ENCODE measurements around the gene ADAMTS18. TPM values are rescaled to one million over a fixed set of nuclear protein-coding genes. Genes with fewer than 3 reads are reported as not detected.

Gene ADAMTS18
- total RNA-seq, 1 experiment from 2014 or later: not detected

DNA sequence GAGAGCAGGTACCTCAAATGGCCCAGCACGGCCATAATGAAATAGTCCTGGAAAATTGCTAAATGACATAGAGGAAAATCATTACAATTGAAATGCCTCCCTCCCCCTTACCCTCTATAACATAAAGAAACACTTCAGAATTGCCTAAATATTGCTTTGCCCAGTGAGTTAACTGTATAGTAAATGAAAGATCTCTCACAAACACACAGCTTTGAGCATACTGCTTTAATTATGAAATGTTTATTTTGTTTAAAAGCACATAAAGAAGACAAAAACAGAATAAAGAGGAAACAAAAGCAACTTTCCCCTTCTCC lies 9.3 kb upstream of the ADAMTS18 start:
- no peaks in the 10 kb centered on the region for H3K36me3 ChIP-seq (ENCODE audit: insufficient read depth, low read length, poor library complexity, severe bottlenecking)
- no peak overlapping the region for H3K27ac ChIP-seq (ENCODE audit: low read depth, low read length, poor library complexity, severe bottlenecking)
- H3K9me3 ChIP-seq (ENCODE audit: low read depth, low read length, poor library complexity, severe bottlenecking): no peaks in the 10 kb centered on the region
- no peak for TF ChIP-seq EZH2 (IDR thresholded peaks at IDR 0.05; ENCODE audit: borderline replicate concordance, low read depth, low read length, poor library complexity, severe bottlenecking)
- TF ChIP-seq, protein P1, sequence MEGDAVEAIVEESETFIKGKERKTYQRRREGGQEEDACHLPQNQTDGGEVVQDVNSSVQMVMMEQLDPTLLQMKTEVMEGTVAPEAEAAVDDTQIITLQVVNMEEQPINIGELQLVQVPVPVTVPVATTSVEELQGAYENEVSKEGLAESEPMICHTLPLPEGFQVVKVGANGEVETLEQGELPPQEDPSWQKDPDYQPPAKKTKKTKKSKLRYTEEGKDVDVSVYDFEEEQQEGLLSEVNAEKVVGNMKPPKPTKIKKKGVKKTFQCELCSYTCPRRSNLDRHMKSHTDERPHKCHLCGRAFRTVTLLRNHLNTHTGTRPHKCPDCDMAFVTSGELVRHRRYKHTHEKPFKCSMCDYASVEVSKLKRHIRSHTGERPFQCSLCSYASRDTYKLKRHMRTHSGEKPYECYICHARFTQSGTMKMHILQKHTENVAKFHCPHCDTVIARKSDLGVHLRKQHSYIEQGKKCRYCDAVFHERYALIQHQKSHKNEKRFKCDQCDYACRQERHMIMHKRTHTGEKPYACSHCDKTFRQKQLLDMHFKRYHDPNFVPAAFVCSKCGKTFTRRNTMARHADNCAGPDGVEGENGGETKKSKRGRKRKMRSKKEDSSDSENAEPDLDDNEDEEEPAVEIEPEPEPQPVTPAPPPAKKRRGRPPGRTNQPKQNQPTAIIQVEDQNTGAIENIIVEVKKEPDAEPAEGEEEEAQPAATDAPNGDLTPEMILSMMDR (conservative IDR thresholded peaks at IDR 0.05; ENCODE audit: low read depth, low read length): no peak
- H3K27me3 ChIP-seq (replicated peaks; ENCODE audit: insufficient read depth, low read depth, low read length, poor library complexity): peaks cover 30% of the 10 kb centered on the region
- H3K4me3 ChIP-seq (ENCODE audit: low read depth, low read length, poor library complexity, severe bottlenecking): no peak overlapping the region
- POLR2A ChIA-PET (ENCODE audit: low non-redundant PET): no interaction called here
- no peak for DNase-seq (ENCODE audit: low spot score)
- no TSS peak for BruUV-seq (replicated peaks)
- H3K4me1 ChIP-seq (ENCODE audit: insufficient read depth, low read length, poor library complexity, severe bottlenecking): no peaks in the 10 kb centered on the region
- CTCF ChIA-PET: no interaction called here
- intact Hi-C loops (cut with micrococcal nuclease; ENCODE audit: unreplicated experiment): no loop called here

DNA sequence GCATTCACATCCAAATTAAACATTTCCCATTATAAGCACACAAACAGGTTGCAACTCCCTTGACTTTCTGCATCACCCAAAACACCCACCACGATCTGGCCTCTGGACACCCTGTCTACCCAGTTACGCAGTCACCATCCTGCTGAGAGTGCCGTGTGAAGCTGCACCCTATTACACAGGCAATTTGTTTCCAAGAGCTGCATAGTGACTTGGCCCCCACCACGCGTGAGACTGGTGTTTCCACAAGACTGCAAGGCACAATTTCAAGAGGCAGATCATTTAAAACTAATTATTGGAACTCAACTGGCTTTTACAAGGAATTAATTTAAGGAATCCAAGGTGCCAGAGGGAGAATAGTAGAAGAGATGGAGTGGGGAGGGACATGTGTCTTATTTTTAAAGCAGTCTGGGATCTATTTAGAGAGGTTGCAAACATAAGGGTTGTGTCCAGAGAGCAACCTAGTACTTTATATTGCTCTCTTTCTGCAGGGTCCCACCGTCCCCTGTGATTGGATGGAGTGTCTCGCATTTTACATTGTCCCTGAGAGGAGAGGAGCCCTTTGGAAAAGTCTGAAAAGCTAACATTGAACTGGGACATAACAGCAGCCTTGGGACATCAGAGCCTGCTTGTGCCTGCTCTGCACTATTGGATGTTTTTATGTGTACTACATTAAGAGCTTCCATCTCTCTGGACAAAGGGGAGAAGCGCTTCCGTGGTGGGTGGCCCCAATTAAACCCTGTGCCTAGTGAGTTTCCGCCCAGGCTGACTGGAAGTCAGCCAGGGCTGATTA lies 8.7 kb upstream of the ADAMTS18 start:
- H3K36me3 ChIP-seq (ENCODE audit: insufficient read depth, low read length, poor library complexity, severe bottlenecking): no peaks in the 10 kb centered on the region
- H3K4me1 ChIP-seq (ENCODE audit: insufficient read depth, low read length, poor library complexity, severe bottlenecking): no peaks in the 10 kb centered on the region
- H3K27me3 ChIP-seq (replicated peaks; ENCODE audit: insufficient read depth, low read depth, low read length, poor library complexity): peaks cover 33% of the 10 kb centered on the region
- H3K9me3 ChIP-seq (ENCODE audit: low read depth, low read length, poor library complexity, severe bottlenecking): no peaks in the 10 kb centered on the region
- intact Hi-C loops (cut with micrococcal nuclease; ENCODE audit: unreplicated experiment): no loop called here
- H3K27ac ChIP-seq (ENCODE audit: low read depth, low read length, poor library complexity, severe bottlenecking): no peak overlapping the region
- ChIA-PET POLR2A (ENCODE audit: low non-redundant PET) (no interaction called here), CTCF (no interaction called here)
- TF ChIP-seq EZH2 (IDR thresholded peaks at IDR 0.05; ENCODE audit: borderline replicate concordance, low read depth, low read length, poor library complexity, severe bottlenecking): no peak
- TF ChIP-seq, protein P1 (conservative IDR thresholded peaks at IDR 0.05; ENCODE audit: low read depth, low read length): no peak
- DNase-seq (ENCODE audit: low spot score): no peak
- H3K4me3 ChIP-seq (ENCODE audit: low read depth, low read length, poor library complexity, severe bottlenecking): no peak overlapping the region
- no TSS peak for BruUV-seq (replicated peaks)

DNA sequence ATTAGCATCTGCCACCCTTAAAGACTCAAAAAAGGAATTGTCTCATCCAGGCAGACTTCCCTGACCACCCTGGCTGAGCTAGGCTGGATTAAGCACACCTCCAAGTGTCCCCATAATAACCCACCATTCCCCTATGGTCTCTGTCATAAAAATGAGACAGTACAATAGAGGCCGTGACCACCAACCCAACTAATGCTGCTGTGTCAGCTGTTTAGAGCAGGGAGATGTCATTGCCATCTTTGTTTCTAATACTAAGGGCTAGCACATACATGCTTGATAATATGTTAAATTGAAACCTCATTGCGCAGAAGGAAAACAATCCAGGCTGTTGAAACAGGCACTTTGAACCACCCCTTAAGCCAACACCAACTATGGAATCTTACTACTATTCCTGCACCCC lies 7.2 kb upstream of the ADAMTS18 start:
- ChIA-PET POLR2A (ENCODE audit: low non-redundant PET) (no interaction called here), CTCF (no interaction called here)
- TF ChIP-seq EZH2 (IDR thresholded peaks at IDR 0.05; ENCODE audit: borderline replicate concordance, low read depth, low read length, poor library complexity, severe bottlenecking): no peak
- TF ChIP-seq, protein P1 (conservative IDR thresholded peaks at IDR 0.05; ENCODE audit: low read depth, low read length): no peak
- Histone ChIP-seq H3K4me1 (ENCODE audit: insufficient read depth, low read length, poor library complexity, severe bottlenecking) (no peaks in the 10 kb centered on the region), H3K4me3 (ENCODE audit: low read depth, low read length, poor library complexity, severe bottlenecking) (no peak overlapping the region), H3K27me3 (replicated peaks; ENCODE audit: insufficient read depth, low read depth, low read length, poor library complexity) (peaks cover 43% of the 10 kb centered on the region), H3K27ac (ENCODE audit: low read depth, low read length, poor library complexity, severe bottlenecking) (no peak overlapping the region), H3K36me3 (ENCODE audit: insufficient read depth, low read length, poor library complexity, severe bottlenecking) (no peaks in the 10 kb centered on the region), H3K9me3 (ENCODE audit: low read depth, low read length, poor library complexity, severe bottlenecking) (no peaks in the 10 kb centered on the region)
- intact Hi-C loops (cut with micrococcal nuclease; ENCODE audit: unreplicated experiment): no loop called here
- DNase-seq (ENCODE audit: low spot score): no peak
- BruUV-seq (replicated peaks): no TSS peak

Data from A673 (cell line).